Renal cortical epithelial cell (primary cell): ENCODE results near the gene NSD2. TPM values are rescaled to one million over a fixed set of nuclear protein-coding genes. Genes with fewer than 3 reads are reported as not detected.
"Not testable (repeated sequence)": the region's sequence is repeated elsewhere in the genome, so short reads cannot be mapped to it uniquely, and the experiment has no call there.

ENCODE experiments used
- DNase-seq: peaks from one replicate; pipeline ENCODE4 v3.0.0-alpha.2; 2011; ENCODE audit warnings: low read depth
- total RNA-seq: library from RNA; depleted of rRNA; stranded (reverse); fragments of >200 nt; gene quantifications from 2 replicates; pipeline ENCODE4 v1.2.3, GENCODE V29; 2014

NSD2 gene
- total RNA-seq, 1 donor from 2014 or later = 62.0 TPM

DNA sequence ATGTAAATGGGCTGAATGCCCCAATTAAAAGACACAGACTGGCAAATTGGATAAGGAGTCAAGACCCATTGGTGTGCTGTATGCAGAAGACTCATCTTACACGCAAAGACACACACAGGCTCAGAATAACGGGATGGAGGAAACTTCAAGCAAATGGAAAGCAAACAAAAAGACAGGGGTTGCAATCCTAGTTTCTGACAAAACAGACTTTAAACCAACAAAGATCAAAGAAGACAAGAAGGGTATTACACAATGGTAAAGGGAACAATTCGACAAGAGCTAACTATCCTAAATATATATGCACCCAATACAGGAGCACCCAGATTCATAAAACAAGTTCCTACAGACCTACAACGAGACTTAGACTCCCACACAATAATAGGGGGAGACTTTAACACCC is 128.1 kb downstream of the NSD2 start:
- not testable (repeated sequence) for DNase-seq

DNA sequence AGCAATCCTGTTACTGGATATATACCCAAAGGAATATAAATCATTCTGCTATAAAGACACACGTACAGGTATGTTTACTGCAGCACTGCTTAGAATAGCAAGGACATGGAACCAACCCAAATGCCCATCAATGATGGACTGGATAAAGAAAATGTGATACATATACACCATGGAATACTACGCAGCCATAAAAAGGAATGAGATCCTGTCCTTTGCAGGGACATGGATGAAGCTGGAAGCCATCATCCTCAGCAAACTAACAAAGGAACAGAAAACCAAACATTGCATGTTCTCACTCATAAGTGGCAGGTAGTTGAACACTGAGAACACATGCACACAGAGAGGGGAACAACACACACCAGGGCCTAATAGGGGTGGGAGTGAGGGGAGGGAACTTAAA is 132.2 kb downstream of the NSD2 start:
- DNase-seq = not testable (repeated sequence)

DNA sequence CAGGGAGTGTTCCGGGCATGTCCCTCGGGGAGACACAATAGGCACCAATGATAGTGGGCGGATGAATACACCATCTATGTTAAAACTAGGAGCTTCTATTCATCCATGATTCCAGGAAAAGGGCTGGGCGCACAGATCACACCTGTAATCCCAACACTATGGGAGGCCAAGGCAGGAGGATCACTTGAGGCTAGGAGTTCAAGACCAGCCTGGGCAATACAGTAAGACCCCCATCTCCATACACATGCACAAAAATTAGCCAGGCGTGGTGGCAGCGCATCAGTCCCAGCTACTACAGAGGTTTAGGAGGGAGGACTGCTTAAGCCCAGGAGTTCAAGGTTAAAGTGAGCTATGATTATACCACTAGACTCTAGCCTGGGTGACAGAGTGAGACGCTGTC is 135.2 kb downstream of the NSD2 start:
- no peak for DNase-seq

DNA sequence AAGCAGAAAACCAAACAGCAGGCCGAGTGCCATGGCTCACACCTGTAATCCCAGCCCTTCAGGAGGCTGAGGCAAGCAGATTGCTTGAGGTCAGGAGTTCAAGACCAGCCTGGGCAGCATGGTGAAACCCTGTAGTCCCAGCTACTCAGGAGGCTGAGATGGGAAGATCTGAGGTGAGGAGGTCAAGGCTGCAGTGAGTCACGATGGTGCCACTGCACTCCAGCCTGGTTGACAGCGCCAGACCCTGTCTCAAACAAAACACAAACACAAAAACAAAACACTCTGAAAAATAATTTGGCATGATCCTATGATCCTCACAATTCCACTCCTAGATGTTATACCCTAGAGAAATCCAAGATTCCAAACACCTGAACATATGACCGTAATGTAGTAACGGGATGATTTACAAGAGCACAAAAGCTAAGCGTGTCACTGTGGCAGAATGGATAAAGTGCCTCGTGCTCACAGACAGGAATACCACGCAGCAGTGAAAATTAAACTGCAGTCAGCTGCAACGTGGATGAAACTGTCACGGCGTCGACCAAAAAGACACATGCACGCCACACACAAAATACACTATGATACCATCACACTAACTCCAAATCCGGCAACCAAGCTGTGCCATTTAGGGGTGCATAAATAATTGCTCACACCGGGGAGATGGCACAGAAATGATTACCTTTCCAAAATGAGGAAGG is 135.9 kb downstream of the NSD2 start:
- DNase-seq = no peak

DNA sequence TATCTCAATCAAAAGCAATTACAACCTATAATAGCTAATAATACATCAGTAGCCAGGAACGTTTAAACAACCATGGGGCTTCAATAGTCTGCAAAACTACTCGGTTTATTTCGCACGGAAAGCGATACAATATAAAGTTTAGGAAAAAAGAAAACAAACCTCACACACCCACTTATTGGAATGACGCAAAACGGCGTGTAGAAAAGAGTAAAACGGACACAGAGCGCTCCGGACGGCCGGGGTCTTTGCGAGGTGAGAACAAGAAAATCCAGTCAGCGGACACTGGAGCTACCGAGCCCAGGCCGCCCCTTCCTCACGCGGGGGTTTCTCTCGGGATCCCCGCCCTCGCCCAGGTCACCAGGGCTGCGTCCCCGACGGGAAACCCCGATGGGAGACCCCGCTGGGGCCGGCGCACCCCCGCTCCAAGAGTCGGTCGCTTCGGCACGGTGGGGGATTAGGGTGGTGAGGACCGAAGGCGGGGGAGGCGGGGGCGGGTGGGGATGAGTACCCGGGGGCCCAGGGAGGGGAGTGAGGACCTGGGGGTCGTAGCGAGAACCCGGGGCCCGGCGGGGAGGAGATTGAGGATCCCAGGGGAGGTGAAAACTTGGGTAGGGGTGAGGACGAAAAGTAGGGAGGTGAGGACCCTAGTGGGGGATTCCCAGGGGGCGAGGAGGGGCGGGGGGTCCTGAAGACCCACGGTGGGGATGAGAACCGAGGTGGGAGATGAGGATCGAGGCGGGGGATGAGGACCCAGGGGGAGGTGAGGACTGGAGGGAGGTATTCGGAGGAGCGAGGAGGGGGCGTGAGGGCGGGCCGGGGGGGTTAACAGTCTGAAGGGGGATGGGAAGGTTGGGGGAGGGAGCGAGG is 136.8 kb downstream of the NSD2 start:
- no peak for DNase-seq

DNA sequence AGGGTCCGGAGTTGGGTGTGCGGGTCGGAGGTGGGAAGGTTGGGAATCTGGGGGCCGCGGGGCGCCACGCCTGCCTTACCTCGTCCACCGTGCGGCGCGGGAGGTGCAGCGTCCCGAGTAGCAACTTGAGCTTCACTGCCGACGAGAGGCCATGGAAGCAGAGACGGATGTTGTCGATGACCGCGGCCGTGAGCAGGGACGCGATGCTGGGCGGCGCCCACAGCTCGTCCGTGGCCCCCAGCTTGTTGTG is 137.4 kb downstream of the NSD2 start:
- no peak for DNase-seq

DNA sequence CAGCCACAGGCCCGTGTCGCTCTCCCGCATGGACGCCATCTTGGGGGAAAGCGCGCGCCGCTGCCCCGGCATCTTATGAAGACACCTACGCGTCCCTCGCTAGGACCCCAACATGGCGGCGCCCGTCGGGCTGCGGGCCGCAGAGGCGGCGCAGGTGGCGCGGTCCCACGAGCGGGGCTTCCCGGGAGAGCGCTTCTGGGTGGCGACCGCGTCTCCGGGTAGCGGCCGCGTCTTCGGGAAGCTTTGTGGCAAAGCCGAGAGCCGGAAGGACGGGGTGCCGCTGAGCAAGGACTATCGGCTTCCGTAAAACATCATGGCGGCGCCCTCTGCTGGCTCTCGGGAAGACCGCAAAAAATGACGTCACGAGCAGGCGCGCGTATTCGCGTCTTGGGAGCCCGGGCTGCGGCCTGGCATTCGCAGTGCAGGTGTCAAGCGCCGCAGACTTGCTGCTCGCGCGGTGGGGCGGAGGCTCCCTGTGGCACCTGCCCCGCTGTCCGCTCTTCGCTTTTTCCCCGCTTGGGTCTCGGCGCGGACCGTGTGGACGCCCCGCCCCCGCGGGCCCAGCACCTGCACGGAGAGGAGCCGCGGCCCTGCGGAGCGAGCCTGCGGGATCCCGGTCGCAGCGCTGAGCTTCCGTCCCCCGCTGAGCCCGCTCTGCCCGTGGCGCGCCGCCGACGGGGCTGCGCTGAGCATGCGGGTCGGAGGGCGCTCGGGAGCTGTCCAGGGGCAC is 137.9 kb downstream of the NSD2 start, which contains the start of gene NELFA:
Gene NELFA, minus strand, starts transcription at position 54 of the 730 bp plus-strand sequence. Its CDS starts 15 bp downstream, at position 39.
- DNase-seq = peak; percentile 81

DNA sequence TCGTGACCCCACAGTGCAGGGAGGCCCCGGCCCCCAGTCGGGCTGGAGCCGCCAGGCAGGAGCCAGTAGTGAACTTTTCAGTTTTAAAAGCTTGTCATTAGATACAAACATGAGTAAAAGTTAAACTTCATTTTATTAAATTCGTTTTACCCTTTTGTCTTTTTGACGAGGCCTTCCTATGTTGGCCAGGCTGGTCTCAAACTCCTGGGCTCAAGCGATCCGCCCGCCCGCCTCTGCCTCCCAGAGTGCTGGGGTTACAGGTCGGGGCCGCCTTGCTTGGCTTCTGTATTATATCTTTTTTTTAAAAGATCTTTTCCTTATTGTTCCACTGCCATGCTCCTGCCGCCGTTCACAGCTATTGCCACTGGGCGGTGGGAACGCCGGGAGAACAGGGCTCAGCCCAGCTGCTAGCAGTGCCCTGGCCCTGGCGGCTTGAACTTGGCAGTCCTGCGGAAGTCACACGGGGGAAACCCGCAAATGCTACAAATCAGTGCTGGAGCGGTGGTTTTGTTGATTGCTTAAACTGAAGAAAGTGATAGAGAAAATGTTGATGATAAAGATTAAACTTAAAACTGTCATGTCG is 138.5 kb downstream of the NSD2 start:
- peak; percentile 71 for DNase-seq

DNA sequence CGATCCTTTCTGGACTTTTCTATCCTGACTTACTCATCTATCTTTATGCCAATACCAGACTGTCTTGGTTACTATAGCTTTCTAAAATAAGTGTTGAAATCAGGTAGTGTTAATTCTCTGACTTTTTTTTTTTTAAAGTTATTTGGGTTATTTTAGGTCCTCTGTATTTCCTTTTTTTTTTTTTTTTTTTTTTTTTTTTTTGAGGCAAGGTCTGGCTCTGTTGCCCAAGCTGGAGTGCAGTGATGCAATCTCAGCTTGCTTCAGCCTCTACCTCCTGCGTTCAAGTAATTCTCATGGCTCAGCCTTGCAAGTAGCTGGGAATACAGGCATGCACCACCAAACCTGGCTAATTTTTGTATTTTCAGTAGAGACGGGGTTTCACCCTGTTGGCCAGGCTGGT is 140.4 kb downstream of the NSD2 start:
- DNase-seq = peak; percentile 16

DNA sequence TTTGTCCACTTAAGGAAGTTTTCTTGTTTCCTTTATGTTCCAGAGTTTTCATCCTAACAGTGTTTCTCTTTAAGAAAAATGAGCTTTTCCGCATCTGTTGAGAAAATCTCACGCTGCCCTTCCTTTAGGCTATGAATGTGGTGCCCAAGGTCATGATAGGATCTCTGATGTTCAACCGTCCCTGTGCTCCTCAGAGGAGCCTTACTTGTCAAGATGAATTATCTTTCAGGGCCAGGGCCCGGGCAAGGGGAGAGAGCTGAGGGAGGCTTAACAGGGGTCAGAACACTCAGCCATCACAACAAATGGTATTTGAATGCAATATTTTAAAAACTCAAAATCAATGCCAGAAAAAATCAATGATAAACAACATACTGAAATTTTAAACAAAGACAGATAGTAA is 143.8 kb downstream of the NSD2 start:
- no peak for DNase-seq

DNA sequence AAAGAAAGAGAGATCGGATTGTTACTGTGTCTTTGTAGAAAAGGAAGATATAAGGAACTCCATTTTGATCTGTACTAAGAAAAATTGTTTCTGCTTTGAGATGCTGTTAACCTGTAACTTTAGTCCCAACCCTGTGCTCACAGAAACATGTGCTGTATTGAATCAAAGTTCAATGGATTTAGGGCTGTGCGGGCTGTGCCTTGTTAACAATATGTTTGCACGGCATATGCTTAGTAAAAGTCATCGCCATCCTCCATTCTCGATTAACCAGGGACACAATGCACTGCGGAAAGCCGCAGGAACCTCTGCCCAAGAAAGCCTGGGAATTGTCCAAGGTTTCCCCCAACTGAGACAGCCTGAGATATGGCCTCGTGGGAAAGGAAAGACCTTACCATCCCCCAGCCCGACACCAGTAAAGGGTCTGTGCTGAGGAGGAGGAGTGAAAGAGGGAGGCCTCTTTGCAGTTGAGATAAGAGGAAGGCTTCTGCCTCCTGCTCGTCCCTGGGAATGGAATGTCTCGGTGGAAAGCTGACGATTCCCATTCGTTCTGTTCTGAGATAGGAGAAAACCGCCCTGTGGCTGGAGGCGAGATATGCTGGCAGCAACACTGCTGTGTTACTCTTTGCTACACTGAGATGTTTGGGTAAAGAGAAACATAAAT is 150.3 kb downstream of the NSD2 start:
- DNase-seq = not testable (repeated sequence)

DNA sequence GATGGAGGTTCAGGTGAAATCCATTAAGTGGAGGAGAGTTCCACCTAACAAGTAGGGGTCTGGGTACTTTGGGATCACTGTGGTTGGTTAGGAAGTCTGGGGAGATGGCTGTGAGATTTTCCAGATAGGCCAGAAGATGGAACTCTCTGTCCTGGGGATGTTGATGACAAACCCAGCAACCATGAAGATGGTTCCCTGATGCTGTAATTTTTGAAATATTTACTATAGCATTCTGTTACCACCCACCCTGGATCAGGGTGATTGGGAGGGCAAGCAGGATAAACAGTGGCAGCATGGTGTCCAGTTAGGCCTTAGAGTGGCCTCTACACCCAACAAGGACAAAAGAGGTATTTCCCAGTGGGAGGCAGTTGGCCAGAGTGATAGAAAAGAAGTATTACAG is 153.5 kb downstream of the NSD2 start:
- no peak for DNase-seq

DNA sequence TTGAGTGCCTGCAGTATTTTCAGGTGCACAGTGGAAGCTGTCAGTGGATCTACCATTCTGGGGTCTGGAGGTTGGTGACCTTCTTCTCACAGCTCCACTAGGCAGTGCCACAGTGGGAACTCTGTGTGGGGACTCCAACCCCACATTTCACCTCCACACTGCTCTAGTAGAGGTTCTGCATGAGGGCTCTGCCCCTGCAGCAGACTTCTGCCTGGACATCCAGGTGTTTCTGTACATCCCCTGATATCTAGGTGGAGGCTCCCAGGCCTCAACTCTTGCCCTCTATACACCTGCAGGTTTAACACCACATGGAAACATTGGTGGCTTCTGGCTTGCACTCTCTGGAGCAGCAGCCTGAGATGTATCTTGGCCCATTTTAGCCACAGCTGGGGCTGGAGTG is 154.6 kb downstream of the NSD2 start:
- no peak for DNase-seq

DNA sequence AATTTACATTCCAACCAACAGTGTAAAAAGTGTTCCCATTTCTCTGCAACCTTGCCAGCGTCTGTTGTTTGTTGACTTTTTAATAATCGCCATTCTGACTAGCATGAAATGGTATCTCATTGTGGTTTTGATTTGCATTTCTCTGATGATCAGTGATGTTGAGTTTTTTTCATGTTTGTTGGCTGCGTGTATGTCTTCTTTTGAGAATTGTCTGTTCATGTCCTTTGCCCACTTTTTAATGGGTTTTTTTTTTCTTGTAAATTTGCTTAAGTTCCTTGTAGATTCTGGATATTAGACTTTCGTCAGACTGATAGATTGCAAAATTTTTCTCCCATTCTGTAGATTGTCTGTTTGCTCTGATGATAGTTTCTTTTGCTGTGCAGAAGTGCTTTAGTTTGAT is 155.9 kb downstream of the NSD2 start:
- not testable (repeated sequence) for DNase-seq

DNA sequence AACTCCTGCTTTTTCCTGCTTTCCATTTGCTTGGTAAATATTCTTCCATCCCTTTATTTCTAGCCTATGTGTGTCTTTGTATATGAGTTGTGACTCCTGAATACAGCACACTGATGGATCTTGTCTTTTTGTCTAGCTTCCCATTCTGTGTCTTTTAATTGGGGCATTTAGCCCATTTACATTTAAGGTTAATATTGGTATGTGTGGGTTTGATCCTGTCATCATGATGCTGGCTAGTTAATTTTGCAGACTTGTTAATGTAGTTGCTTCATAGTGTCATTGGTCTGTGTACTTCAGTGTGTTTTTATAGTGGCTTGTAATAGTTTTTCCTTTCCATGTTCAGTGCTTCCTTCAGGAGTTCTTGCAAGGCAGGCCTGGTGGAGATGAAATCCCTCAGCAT is 160.0 kb downstream of the NSD2 start:
- not testable (repeated sequence) for DNase-seq

Other genes starting within 250 kb of the NSD2 start
- 2.9 and 7.6 TPM in 2 replicates for gene FAM53A, start 187.1 kb upstream of the NSD2 start, total RNA-seq
- gene SLBP, start 159.1 kb upstream of the NSD2 start, total RNA-seq = 51.9 and 106 TPM in 2 replicates
- 60.8 and 88.7 TPM in 2 replicates for gene TMEM129, start 150.1 kb upstream of the NSD2 start, total RNA-seq
- gene TACC3, start 149.9 kb upstream of the NSD2 start, total RNA-seq = 5.4 and 7.6 TPM in 2 replicates
- gene FGFR3, start 78.1 kb upstream of the NSD2 start, total RNA-seq = 1.4 and 3.7 TPM in 2 replicates
- 94.6 and 102 TPM in 2 replicates for gene LETM1, start 15.2 kb upstream of the NSD2 start, total RNA-seq
- gene NELFA, start 137.6 kb downstream of the NSD2 start, total RNA-seq = 10.2 and 19.1 TPM in 2 replicates
- 0.17 and 1.2 TPM in 2 replicates for gene NAT8L, start 187.9 kb downstream of the NSD2 start, total RNA-seq